ENCODE results near the gene UFSP2.

DNA sequence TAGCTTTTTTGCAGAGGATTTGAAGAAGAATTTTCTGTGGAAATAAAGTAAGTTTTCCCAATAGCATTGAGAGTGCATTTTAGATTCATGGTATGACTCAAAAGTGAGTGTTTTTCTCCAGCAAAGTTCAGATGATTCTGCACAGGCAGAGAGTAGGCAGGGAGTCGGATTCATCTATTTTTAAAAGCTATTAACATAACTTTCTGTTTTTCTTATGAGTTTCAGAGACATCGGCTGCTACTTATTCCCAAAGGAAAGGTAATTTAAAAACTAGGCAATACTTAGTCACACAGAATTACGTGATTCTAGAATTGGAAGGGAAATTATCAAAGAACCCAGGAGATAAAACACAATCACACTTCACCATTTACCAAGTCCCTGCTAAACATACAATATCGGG is 41.3 kb upstream of the UFSP2 start:
- TF ChIP-seq POLR2A (IDR thresholded peaks at IDR 0.05; ENCODE audit: low read depth, low read length) (no peak), TAF1 (IDR thresholded peaks at IDR 0.05; ENCODE audit: borderline replicate concordance, low read depth, low read length) (no peak), POLR2AphosphoS5 (IDR thresholded peaks at IDR 0.05; ENCODE audit: low read depth, low read length) (no peak)

Data from GM12892 (cell line).